ENCODE results near the gene GNA12.

The GNA12 gene

DNA sequence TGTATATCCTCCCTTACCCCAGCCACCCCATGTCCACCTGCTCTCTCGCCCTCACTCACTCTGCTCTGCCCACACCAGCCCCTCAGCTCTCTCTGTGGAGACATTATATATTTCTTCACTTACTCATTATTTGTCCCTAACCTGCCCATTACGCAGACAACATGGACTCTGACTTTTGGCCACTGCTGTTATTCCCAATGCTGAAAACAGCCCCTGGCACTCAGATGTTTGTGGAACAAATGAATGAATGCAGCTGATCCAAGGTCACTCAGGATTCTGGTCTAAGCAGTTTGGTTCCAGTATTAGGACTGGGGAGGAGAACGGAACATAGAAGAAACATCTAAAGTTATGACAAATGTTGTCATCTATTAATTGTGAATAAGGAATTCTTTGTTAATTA lies 26.7 kb downstream of the GNA12 start:
- DNase-seq (ENCODE audit: low spot score) = no peak

DNA sequence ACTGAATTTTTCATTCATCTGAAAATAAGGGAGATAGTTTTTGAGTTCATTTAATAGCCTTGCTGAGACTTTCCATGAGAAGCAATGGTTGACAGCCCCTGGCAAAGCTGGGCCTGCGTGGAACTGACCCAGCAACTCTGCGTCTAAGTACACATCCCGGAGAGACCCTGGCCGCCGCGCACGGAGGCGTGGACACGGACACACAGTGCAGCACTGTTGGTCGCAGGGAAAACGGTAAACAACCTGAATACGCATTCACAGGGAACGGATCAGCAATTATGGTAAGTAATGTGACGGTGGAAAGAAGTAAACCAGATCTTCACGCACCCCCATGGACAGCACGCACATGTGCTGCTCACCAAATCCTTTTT lies 28.2 kb downstream of the GNA12 start:
- no peak for DNase-seq (ENCODE audit: low spot score)

DNA sequence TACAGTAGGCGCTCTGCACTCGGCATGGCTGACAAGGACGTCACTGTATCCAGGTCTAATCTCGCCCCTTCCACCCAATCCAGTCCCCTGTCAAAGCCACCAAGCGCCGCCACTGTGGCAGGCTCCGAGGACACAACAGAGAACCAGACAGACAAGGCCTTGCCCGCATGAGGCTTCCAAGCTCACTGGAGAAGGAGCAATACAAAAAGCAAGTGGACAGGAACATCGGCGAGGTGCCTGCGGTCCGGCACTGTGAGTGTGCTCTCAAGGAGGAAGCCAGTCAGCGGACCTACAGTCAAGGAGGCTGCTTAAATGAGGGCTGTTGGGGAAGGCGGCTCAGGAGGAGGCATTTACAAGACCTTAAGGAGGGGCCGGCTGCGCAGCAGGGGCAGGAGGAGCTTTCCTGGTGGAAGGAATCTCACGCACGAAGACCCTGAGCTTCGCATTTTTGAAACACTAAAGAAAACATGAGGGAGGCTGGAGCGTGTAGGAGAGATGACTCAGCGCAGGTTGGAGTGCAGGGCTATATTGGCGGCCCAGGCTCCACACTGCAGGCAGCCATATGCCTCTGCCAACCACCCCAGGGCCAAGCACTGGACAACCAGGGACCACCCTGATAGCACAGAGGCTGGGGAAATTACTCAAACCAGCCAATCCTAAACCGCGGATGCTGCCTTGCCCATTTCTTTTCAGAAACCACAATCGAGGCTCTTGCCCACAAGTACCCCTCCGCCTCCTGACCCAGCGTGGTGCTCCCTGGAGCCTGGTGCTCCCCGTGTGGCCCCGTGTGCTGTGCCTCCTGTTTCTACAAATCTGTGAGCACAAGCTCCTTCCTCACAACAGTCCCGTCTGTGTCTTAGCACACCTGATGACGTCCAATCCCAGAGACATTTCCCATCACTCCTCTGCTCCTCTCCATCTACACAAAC lies 28.9 kb downstream of the GNA12 start:
- DNase-seq (ENCODE audit: low spot score) = no peak

DNA sequence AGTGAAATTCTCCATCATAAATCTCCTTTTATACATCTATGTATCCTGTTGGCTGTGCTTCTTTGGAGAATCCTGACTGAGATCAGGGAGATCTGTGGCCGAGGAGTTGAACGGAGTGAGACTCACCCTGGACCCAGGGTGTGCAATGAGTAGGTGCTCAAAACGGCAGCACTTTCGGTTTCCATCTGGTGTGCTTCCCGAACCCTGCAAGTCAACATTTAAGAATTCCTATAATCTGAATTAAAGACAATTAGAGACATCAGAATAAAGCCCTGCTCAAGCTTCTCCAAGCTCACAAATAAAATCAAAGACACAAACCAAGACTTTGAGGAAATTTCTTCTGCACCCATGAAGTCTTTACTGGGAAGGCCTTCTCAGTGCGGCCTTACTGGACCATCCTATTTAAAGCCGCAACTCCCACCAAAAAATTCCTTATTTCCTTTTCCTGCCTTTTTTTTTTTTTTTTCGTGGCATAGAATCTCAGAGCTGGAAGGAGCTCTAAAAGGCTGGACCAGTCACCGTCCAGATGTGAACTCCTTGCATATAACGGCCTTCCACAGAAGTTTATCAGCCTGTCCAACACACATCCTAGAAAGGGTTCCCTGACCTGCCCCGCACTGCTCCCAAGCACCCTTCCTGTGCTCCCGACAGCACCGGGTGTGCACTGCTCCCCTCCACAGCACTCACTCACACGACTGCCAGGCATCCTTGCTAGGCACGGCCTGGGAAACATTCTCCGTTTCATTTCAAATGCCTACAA lies 29.7 kb downstream of the GNA12 start:
- DNase-seq (ENCODE audit: low spot score) = no peak

DNA sequence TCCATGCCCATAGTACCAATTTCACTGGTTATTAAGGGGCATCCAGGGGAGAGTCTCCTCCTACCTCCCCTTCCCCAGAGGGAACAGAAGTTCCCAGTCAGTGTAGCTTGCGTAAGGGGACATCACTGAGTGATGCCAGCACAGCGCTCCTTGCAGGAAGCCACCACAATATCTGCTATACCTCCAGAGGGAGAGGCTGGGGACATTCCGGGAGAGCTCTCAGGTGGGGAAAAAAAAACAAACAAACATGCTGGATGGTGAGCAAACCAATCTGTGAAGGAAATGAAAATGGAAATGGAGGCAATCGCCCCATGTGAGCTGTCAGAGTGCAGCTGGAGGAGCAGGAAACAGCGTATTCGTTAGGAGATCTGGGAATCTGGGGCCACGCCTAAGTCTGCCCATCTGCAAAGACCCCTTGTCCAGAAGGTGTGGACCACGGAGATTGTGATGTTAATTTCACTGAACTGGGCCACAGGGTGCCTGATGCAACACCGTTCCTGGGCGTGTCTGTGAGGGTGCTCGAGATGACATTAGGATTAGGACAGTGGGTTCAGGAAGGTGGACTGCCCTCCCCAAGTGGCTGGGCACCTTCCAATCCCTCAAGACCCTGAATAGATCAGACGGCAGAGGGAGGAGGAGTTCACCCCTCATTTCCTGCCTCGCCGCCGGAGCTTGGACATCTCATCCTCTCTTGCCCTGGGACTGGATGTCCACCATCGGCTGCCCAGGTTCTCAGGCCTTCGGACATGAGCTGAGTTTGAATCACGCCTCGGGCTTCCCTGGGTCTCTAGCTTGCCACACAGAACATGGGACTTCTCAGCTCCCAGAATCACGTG lies 30.5 kb downstream of the GNA12 start:
- DNase-seq (ENCODE audit: low spot score) = no peak

DNA sequence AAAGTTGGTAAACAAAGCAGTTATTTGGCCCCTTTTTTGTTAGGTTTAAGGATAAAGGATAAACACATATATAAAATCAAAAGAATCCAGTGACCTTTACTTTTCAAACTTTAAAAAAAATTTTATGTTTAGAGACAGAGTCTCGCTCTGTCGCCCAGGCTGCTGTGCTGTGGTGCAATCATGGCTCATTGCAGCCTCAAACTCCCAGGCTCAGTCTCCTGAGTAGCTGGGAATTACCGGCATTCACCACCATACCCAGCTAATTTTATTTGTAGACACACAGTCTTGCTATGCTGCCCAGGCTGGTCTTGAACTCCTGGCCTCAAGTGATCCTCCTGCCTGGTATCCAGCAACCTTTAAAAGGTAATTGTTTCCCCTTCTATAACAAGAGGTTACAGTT lies 31.3 kb downstream of the GNA12 start:
- DNase-seq (ENCODE audit: low spot score) = no peak

DNA sequence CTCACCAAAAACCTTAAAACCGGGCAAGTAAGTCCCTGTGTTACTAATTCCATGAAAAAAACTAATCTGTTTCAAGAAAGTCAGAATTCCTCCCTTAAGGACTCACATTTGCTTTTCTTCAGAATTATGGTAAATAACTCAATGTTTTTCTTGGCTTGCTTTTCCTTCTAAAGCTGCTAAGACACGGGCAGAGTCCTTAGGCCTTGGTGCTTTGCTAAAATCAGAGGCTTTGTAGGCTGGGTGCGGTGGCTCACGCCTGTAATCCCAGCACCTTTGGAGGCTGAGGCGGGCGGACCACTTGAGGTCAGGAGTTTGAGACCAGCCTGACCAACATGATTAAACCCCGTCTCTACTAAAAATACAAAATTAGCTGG lies 32.0 kb downstream of the GNA12 start:
- no peak for DNase-seq (ENCODE audit: low spot score)

DNA sequence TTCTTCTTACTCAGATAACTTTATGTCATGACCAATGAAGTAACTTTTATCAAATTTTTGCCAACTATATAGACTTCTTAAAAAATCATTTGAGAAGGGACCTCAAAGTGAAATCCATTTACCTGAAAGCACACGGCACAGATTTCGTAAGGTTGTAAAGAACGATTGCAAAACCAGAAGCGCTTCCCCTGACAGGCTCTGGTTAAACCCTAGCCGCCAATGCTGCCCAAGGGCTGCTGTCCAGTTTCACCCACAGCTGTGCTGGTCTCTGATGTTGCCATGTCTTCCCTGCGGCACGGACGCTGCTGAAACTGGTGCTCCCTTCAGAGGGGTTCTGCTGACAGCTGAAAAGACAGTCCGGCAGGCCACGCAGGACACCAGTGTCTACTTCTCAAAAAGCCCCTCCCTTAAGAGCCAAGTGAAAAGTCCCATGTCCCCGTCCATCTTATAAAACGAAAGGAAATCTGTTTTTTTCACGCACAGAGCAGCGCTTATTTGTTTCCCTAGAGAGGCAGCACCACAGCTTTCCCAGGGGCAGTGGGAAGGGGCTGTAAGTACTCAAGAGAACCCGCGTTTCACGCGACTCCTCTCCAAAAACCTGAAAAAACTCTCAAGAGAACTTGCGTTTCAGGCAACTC lies 32.5 kb downstream of the GNA12 start:
- DNase-seq (ENCODE audit: low spot score) = no peak

DNA sequence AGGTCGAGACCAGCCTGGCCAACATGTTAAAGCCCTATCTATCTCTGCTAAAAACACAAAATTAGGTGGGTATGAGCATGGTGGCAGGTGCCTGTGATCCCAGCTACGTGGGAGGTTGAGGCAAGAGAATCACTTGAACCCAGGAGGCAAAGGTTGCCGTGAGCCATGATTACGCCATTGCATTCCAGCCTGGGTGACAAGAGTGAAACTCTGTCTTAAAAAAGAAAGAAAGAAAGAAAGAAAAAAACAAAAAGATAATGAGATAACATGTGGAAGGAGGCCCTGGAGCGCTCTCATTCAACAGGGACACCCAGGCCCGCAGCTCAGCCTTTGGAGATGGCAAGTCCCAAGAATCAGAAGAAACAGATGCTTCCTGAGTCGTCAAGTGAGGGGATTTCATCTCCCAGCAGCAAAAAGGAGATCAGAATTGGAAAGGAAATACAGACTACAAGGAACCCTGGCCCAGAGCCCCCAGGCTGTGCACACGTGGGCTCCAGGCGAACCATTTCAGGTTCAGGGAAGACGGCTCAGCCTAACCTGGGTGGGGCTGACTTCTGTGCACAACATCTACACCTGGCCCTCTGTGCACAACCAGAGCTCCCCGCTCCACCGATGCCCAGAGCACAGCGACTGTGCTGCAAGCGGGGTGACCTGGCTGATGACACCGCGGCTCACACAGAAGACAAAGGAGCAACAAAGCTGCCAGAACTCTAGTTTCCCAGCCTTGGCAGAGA lies 33.3 kb downstream of the GNA12 start:
- no peak for DNase-seq (ENCODE audit: low spot score)

DNA sequence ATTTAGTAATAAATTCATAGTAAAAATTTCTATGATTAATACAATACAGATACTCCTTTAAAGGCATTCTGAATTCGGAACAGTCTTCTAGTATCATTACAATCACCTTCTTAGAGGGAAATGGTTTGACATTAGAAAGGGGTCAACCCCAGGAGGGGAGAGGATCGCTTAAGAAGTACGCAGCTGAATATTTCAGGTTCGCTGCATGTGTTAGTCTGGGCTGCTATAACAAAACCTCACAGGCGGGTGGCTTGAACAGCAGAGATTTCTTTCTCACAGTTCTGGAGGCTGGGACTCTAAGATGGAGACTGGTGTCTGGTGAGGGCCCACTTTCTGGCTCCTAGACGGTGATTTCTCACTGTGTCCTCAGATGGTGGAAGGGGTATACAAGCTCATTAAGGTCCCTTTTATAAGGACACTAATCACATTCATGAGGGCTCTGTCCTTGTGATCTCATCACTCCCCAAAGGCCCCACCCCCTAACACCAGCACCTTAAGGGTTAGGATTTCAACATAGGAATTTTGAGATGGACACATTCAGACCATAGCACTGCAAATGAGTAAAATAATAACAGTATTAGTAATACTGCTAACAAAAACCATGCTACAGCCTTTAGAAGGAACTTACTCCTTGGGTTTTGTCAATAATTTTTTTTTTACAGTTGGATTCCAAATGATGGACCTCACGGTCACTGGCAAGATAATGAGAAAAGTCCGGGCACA lies 34.0 kb downstream of the GNA12 start:
- DNase-seq (ENCODE audit: low spot score) = no peak

DNA sequence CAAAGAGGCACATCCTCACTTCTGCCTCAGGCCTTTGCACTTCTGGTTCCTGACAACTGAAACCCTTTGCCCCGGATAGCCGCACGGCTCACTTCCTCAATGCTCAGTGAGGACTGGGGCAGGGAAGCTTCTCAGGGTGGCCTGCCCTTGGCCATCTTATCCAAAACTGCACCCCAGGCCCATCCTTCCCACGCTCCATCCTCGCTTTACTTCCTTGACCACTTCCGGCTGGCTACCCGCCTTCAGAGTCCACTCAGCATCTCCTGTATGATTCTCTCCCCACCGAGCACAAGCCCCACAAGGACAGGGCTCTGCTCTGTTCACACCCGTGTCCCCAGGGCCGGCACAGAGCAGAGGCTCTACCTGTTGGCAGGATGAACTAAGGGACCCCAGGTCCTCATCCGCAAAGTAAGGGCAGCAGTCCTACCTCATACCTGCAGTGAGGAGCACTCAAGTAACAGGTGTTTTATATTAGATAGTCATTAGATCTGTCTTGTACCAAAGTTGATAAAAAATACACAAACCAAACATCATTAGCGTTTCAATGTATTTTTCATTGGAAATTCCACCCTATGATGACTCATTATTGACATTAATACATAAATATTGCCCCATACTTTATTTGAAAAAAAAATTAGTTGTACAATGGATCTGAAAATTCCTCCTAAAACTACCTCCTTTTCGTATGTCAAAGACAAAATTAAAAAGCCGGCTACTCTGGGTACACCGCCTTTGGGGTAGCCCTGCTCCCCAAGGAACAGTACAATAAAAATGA lies 35.0 kb downstream of the GNA12 start:
- DNase-seq (ENCODE audit: low spot score) = no peak

DNA sequence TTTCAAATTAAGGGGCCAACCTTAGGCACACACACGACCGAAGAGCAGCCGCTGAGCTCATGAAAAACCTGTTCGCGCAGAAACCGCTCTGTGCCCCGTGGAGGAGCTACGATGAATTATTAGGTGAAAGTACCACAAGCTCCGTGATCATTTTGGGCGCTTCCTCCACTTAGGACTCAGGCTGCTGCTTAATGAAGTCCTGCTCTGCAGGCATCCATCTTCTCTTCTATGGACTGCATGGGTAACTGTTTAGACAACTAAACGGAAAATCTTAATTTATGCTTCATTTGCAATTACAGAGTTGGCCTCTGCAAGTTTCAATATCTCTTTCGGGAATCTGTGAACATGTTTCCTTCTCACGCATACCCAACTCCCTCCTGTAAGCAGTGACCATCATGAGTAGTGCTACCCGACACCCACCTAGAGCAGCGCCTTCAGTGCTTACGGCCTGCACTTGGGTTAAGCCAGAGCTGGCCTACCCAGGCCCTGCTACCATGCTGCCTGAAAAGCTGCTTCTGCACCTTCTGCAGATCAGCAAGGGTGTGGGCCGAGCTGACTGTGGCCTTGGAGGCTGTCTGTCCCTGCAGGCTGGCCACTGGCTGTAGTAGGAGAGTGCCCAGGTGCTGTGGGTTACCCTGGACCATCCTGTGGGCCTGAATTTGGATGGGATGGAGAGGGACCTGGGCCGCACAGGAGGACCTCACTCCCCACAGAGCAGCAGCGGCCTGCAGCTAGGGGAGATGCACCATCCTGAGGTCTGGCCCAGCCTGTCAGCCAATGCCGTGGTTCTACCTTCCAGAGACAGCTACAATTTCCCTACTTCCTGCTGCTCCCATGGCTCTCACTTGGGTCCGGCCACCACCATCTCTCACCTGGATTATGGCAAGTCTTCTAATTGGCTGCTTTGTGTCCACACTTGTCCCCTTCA lies 36.0 kb downstream of the GNA12 start:
- no peak for DNase-seq (ENCODE audit: low spot score)

DNA sequence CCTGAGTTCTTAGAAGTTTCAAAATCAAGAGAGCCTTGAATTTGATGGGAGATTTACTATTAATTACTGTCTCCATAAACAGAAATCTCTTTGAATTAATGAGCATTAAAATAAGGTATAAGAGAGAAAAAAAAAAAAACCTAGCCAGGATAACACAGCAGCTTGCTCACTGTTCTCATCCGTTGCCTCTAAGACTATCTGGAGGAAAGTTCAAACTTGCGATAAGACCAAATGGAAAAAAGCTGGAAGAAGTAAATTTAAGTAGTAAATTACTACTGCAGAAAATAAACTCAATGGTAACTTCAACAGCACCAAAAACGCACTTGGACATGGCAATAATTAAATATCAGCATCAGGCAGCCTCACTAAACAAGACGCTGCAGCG lies 36.7 kb downstream of the GNA12 start:
- no peak for DNase-seq (ENCODE audit: low spot score)

DNA sequence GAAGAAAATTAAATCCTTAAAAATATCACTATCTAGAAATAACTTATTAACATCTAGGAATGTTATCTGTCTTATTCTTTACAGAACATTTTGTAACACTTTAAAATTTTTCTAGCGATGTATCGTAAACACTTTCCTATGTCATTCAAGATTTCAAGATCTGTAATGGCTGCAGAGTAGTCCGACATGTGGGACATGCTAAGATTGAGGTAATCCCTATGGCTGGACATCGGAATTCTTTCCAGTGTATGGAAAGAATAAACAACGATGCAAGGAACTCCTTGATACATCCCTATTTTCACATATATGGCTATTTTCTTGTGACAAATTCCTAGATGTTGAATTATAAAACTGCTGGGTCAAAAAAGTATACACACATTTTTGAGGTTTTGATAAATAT lies 37.5 kb downstream of the GNA12 start:
- no peak for DNase-seq (ENCODE audit: low spot score)

DNA sequence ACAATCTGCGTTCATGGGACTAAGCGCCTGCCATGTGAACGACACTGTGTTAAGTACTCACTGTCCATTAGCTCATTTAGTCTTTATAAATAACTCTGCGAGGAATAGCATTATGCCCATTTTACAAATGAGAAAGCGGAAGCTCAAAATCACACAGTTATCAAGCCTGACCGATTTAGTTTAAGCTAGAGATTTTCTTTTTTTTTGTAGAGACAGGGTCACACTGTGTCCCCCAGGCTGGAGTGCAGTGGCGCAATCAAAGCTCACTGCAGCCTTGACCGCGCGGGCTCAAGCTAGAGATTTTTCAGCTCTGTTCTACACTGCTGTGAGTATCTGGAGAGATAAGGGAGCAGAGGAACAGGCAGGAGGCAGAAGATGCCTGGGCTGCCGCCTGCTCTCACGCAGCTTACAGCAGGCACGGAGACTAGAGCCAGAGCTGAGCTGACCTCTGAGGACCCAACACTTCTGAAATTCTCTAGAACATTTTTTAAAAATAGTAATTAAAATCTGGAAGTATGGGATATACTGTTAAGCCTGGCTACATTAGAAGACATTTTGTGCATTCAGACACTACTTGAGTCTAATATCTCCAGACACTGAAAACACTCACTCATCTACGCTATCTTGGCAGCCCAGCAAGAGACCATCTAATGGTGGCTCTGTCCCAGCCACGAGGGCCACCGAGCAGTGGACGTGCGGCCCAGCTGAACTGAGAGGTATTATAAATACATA lies 38.7 kb downstream of the GNA12 start:
- no peak for DNase-seq (ENCODE audit: low spot score)

DNA sequence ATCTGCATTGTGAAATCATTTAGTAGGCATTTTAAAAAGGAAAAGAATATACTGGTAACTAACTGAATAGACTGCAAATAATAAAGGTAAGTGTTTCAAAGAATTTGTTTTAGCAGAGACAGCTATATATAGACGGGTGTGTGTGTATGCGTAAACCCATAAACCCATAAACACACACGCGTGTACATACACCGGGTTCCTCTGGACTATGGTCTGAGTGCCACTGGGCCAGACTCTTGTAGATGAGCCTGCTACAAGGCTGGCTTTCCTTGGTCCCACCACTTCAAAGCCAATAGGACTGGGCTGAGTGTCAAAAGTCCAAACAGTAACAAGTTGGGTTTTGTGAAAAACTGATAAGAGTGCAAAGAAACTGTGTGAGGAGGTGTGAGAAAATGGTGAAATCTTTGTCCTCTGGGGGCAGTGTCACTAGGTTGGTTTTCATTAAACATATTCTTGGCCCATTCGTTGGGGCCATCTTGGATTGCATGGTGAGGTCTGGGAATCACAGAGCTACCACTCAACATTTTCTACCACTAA lies 39.8 kb downstream of the GNA12 start:
- no peak for DNase-seq (ENCODE audit: low spot score)

DNA sequence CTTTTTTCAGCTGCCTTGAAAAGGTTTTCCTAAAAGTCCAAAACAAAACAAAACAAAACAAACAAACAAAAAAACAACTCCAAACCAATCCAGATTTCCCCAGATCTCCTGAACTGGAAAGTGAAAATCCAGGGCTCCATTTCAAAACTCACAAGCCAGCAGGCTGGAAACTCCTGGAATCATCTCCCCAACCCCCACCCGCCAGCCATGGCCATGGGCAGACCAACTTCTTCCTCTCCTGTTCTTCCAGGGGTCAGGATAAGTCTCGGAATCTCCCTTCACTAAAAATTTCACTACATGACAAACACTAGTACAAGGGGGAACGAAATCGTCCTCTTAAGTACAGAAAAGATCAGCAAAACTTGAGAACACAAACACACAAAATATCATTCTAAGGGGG lies 40.4 kb downstream of the GNA12 start:
- no peak for DNase-seq (ENCODE audit: low spot score)

DNA sequence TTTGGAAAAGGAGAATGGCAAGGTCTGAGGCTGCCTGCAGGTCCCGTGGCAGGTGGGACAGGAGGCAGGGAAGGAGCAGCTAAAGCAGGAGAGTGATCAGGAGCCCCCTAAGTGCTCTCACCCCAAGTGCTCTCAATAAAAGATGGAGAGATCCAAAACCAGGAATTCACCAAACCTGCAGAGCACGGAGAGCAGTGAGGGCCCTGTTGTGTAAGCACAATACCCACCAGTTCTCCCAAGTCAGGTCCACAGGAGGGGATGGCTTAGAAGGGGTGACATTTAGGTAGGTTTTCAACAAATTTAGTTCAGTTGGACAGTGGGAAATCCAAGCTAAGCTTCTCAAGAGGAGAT lies 40.8 kb downstream of the GNA12 start:
- DNase-seq (ENCODE audit: low spot score) = no peak
